HG02943 (cell line): ENCODE measurements around the gene GASK1B.

Experiments
- ATAC-seq: cut with Tn5 transposase; IDR thresholded peaks from one replicate; pipeline ENCODE4 v1.9.1; 2021; ENCODE audit warnings: mild to moderate bottlenecking, low read depth, moderate library complexity; ENCODE audit not compliant: unreplicated experiment

Gene GASK1B

GRCh38 chr4:158172261-158173258 lies at the start of gene GASK1B:
GASK1B (minus strand) TSS chr4:158173025; CDS start chr4:158171375, 1,650 bp downstream.
- no peak for ATAC-seq

DNA sequence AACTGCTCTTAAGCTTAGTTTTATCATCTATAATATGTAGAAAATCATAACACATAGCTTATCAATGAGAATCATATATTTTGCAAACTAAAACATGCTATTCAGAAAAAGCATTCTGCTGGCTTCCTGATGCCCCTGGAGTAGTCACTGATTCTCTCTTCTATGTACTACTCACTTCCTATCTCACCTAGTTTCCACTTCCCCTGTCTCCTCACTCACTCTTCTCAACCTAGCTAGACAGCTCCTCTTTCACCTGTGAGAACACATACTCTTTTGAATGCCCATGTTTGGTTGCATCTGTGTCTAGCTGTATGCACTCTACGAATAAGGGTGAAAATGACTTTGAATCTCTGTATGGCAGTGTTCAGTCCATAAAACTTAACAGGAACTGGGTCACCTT lies 46.8 kb upstream of the GASK1B start:
- ATAC-seq: no peak

DNA sequence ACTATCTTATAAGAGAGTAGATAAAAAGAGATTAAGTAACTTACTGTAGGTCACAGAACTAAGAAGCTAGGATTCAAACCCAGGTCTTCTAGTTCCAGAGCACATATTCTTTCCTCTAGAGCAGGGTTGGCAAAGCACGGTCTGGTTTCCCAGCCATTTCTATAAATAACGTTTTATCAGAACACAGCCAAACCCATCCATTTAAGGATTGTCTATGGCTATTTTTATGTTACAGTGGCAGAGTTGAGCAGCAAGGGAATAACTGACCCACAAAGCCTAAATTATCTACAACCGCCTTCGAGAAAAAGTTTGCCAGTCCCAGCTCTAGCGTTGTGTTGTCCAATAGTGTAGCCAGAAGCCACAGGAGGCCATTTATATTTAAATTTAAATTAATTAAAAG lies 44.9 kb upstream of the GASK1B start:
- no peak for ATAC-seq

- ATAC-seq: no peak
These were observed 42.0 kb upstream of the GASK1B start for GRCh38 chr4:158214856-158215255.

DNA sequence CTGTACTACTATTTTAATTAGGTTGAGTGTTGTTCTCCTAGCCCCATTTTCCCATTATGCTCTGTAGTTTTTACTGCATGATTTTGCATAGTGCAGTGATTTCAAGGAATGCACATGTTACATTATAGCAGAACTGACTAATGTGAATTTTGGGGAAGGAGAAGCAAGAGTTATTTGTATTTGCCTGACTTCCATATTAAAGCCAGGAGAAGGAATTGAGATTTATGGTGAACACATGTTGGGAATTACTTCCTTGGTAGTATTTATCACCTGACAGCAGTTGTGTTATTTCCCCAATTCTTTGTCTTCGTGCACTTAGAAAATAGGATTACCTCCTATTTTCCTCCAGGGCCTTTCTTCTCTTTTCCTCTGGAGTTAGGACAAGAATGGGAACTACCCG lies 40.6 kb upstream of the GASK1B start:
- ATAC-seq: no peak

- no peak for ATAC-seq
These were observed 38.4 kb upstream of the GASK1B start for GRCh38 chr4:158211222-158211621.

DNA sequence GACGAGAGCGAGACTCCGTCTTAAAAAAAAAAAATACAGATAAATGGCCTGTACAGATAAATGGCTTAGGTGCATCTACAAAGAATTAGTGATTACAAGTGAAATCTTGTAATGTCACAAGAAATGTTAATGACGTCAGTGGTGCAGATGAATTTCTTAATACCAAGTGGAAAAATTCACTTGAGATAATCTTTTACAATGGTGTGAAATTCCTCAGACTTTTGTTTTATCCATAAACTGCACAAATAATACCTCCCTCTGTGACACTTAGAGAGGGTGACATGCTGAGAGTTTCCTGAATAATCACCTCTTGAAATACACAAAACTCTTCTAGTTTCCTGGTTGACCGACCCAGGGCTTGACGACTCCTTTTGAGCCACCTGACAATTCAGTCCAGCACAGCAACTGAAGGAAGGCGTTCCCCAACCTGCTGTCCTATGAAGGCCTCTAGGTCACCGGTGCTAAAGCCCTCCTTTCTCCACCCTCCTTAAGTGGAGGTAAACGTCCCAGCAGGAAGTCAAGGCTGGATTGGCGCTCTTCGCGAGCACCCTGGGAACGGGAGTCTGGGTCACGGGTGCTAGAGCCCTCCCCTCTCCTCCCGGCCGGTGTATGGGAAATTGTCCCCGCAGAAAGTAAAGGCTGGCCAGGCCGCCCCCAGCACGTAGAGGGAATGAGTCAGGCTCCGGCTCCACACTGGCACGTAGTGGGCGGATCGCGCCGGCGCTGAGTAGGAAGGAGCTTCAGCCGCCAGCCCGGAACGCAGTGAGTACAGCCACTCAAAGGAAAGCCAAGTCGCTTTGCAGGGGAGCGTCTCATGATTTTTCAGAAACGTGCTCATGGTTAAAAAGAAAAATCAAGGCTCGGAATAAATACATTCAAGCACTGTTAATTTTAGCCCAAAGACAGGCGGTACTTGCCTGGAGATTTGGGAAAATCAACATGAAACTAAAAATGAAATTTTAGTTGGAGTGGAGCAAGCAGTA lies 37.3 kb upstream of the GASK1B start, which contains the start of gene TMEM144:
Gene TMEM144 (plus strand): TSS at position 662 of the 983 bp plus-strand sequence. CDS start 2,182 bp downstream, outside the sequence.
- ATAC-seq: peak; percentile 95

- ATAC-seq: peak; percentile 42
These were observed 36.3 kb upstream of the GASK1B start for GRCh38 chr4:158208963-158209640.

- no peak for ATAC-seq
These were observed 31.1 kb upstream of the GASK1B start for GRCh38 chr4:158203929-158204328.

GRCh38 chr4:158203436-158203835 lies 30.6 kb upstream of the GASK1B start:
- ATAC-seq: no peak

- no peak for ATAC-seq
These were observed 29.7 kb upstream of the GASK1B start for GRCh38 chr4:158202481-158202880.

- ATAC-seq: no peak
These were observed 29.1 kb upstream of the GASK1B start for GRCh38 chr4:158201876-158202275.

- no peak for ATAC-seq
These were observed 28.5 kb upstream of the GASK1B start for GRCh38 chr4:158201322-158201721.

DNA sequence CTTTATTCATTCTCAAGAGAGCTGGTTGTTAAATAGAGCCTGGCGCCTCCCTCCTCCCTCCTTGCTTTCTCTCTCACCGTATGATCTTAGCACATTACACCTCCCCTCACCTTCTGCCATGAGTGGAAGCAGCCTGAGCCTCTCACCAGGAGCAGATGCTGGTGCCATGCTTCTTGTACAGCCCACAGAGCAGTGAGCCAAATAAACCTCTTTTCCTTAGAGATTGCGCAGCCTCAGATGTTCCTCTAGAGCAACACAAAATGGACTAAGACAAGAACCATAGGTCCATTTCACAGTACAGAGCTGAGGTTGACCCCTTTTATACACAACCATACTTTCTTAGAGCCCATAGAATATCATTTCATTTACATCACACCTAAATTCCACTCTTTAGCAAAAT lies 27.4 kb upstream of the GASK1B start:
- ATAC-seq: no peak

DNA sequence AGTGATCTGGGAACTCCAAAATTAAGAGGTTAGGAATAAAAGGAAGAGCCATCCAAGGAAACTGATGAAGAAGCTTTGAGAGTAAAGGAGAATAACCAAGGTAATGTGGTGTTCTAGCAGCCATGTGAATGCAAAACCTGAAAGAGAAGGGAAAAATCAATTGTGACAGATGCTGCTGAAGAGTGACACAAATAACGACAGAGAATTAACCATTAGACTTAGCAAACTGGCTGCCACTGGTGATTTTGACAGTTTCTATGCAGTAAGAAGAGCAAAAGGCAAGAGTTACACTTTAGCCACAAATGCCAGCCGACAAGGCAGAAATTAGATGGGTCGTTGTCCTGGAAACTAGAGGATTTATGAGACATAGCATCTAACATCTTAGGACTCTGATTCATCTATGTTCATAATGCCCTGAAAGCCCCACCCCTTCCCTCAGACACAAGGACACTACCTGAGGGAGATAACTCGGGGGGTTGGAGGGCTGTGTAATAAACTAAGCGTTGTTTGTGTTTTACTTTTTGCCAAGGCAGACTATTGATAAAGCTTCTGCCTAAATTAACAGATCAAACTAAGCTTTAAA lies 24.5 kb upstream of the GASK1B start:
- no peak for ATAC-seq

DNA sequence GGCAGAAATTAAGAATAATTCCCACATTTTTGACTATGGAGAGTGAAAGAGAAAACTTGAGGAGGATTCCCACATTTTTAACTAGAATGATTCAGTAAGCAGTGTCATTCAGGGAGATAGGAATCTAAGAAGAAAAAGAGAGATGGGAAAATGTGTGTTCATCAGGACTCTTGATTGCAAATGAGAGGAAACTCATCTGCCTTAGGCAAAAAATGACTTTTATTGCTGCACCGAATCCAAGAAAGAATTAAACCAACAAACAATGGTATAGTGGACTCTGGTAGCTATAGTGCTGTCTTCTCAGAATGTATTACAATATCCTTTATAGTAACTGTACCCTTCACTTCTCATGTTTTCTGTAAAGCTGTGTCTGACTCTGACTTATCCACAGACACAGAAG lies 22.5 kb upstream of the GASK1B start:
- no peak for ATAC-seq

- no peak for ATAC-seq
These were observed 20.4 kb upstream of the GASK1B start for GRCh38 chr4:158193171-158193749.

DNA sequence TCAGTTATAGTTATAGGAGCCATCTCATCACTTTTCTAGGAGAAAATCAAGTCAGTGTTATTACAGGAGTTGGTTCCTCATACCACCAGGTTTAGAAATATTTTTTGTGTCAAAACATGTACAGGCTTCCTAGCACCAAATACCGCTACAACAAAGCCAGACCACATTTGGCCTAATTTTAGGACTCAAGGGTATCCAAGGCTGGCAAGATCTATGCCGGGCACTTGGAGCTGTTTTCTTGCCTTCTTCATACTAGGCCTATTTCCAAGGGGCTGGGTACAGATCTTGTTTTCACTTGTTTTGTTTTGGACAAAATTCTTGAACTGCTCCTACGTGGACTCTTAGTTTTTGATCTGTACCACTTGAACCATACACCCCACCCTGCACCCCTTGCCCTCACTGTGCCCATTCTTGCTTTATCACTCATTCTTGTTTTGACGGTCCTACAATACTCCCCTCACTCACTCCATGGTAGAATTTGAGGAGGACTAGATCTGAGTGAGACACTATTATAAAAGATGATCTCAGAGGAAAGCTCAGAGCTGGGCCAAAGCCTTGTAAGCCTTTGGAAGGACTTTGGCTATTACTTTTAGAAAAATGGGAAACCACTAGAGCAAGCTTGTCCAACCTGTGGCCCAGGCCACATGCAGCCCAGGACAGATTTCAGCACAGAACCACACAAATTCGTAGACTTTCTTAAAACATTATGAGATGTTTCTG lies 19.8 kb upstream of the GASK1B start:
- no peak for ATAC-seq

GRCh38 chr4:158190718-158191117 lies 17.9 kb upstream of the GASK1B start:
- no peak for ATAC-seq
